Motor neuron (in vitro differentiated cells): ENCODE data around the gene RAD51B. TPM values are rescaled to one million over a fixed set of nuclear protein-coding genes. Genes with fewer than 3 reads are reported as not detected.

Experiments
- ATAC-seq, 8 experiments: fragments of 200-7000 bp; cut with Tn5 transposase; replicated peaks in 6 of 8; 2 replicates each; pipeline ENCODE4 v1.8.0; 2021; ENCODE audit warnings: mild to moderate bottlenecking in 8 of 8, moderate library complexity in 8 of 8
- H3K27ac ChIP-seq, 2 donors: fragments of 250-450 bp; sonication (Bioruptor Pico); 2 replicates each; pipeline ENCODE4 v1.9.0; 2021; ENCODE audit warnings: antibody characterized with exemption in 2 of 2, mild to moderate bottlenecking in 2 of 2, moderate library complexity in 1 of 2
- H3K4me1 ChIP-seq, 2 donors: fragments of 250-450 bp; sonication (Bioruptor Pico); replicated peaks in 1 of 2; 2 replicates each; pipeline ENCODE4 v1.6.1; 2021; ENCODE audit warnings: antibody characterized with exemption in 2 of 2, mild to moderate bottlenecking in 2 of 2, moderate library complexity in 1 of 2
- H3K4me3 ChIP-seq, 5 donors: fragments of 250-450 bp; sonication (Bioruptor Pico); 2 replicates each; pipeline ENCODE4 v1.9.0; 2021; ENCODE audit warnings: antibody characterized with exemption in 5 of 5, mild to moderate bottlenecking in 5 of 5, moderate library complexity in 4 of 5
- WGBS, 10 experiments: fragments of 450-650 bp; shearing (Covaris generic); methylation state at CpG; one replicate each; pipeline ENCODE4 v1.0.0; 2022; 5-methylcytosine and 5-hydroxymethylcytosine counted together
- in situ Hi-C, 9 experiments: fragments of 400-800 bp; cut with MboI; loops; one replicate each; pipeline ENCODE4 v1.15.0; 2021; ENCODE audit warnings: low sequenced_read_pairs in 9 of 9, low pct_unique_long_range_greater_than_20kb in 2 of 9; ENCODE audit not compliant: unreplicated experiment in 9 of 9
- total RNA-seq, 8 experiments: library from RNA; unstranded; fragments of 300-600 nt; gene quantifications; 2 replicates each; pipeline versions ENCODE4 v1.2.3 to v1.2.4, GENCODE V29; 2022

Gene RAD51B
- total RNA-seq, 8 experiments from 2014 or later: 5.4 to 37.7 (median 11.0) TPM

- no peak for ATAC-seq
- in situ Hi-C loops: loop anchor here in 1 of 9 experiments (25.0 kb wide), 1 partner anchor 246 kb away; no protein-coding TSS in a partner anchor
- WGBS, 10 experiments: 83 to 100% (median 100%) methylated on average over 1 of the region's 2 CpGs; no CpG with 5 or more reads in 5 of the 10 experiments
- H3K4me1 ChIP-seq: peaks cover 14 to 38% of the 10 kb centered on the region in 2 donors
- H3K4me3 ChIP-seq: no peak overlapping the region
- H3K27ac ChIP-seq: no peak overlapping the region
These were observed 689.0 kb downstream of the RAD51B start for GRCh38 chr14:68508581-68508980.

GRCh38 chr14:68509188-68509983 is 689.8 kb downstream of the RAD51B start:
- 73 to 100% (median 88%) methylated on average over 1 to 7 of the region's 9 CpGs; no CpG with 5 or more reads in 1 of the 10 experiments for WGBS, 10 experiments
- Histone ChIP-seq H3K4me3 (no peak overlapping the region), H3K27ac (no peak overlapping the region), H3K4me1 (peaks cover 13 to 36% of the 10 kb centered on the region in 2 donors)
- in situ Hi-C loops: loop anchor here in 1 of 9 experiments (25.0 kb wide), 1 partner anchor 247 kb away; no protein-coding TSS in a partner anchor
- no peak for ATAC-seq

DNA sequence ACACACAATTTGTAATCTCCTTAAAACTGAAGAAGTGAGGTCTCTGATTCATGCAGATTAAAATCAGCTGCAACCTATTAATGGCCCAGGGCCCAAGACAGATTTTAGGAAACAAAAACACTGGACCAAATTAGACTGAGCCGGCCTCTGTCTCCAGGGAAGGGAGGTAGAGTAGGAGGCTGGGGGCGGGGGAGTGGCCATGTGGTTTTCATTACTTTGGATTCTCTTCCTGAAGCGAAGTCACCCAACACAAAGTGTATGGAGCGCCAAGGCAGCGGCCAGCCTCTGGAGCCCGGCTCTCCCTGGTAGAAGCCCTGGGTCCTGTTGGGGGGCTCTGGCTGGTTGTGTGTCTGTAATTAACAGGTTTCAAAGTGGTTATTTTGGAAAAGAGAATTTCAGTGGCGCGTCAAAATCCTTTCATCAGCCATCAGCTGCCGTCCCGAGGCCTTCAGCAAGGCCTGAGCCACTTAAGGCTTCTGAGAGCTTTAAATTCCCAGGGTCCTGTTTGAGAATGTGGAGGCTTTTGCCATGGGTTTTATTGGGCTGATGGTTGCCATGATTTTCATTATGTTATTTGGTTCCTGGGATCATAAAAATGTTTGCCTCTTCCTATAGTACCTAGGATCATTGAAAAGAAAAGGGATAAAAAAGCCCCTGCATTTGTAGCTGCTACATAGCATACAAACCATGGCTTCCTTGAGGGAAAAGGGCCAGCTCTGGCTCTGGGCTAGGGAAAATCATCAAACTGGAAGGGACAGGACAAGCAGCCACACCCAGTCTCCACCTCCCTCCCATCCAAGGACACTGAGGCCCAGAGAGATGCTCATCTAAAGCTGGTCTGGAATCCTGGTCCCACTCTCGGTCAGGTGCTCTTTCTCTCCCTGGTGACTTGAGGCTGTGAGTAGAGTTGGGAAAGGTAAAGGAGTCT is 690.9 kb downstream of the RAD51B start:
- ATAC-seq: peak in 4 of 8 experiments; percentile 35 to 85 (median 54)

DNA sequence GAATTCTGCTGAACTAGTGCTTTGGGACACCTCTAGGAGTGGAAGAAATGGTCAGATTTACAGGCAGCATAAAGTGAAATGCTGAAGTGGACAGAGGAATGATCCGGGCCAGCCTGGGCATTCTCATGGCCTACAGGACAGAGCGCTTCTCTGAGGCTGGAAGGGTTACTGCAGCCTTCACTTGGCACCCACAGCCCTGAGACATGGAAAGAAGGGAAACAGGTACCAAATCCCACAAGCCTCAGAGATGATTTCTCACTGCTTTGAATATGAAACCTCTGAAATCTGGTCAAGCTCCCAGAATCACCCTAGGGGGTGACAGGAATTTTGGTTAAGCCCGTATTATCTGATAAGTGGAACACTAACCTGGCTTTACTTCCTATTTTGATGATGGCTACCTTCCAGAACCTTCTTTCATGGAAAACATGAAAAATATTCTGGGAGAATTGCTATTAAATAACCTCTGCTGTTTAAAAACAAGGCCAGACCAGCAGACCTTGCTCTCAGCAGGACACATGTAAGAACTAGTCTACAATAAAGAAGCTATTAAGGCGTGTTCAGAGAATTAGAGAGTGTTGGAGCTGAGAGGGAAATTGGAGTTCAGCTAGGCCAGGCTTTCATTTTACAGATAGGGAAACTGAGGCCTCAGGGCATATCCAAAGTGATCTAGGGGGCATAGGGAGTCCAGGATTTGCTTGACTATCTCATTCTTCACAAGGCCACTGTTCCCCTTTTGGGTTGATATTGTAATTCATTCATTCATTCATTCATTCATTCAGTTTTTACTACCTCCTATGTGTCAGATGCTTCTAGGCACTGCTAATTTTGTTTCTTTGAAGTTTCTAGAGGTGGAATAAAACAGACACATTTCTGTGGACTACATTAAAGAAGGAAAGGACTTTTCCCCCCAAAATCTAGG is 691.8 kb downstream of the RAD51B start:
- no peak overlapping the region for H3K4me3 ChIP-seq
- ATAC-seq: no peak
- H3K4me1 ChIP-seq: peaks cover 4 to 18% of the 10 kb centered on the region in 2 donors
- in situ Hi-C loops: loop anchor here in 1 of 9 experiments (25.0 kb wide), 1 partner anchor 249 kb away; no protein-coding TSS in a partner anchor
- H3K27ac ChIP-seq: no peak overlapping the region
- WGBS, 10 experiments: 80 to 100% (median 100%) methylated on average over 1 to 3 of the region's 4 CpGs; no CpG with 5 or more reads in 3 of the 10 experiments

More for the DNA sequence above, 690.9 kb downstream of the RAD51B start:
- WGBS, 10 experiments: 18 to 100% (median 97%) methylated on average over 1 to 9 of the region's 11 CpGs; no CpG with 5 or more reads in 1 of the 10 experiments
- Histone ChIP-seq H3K4me1 (peaks cover 13 to 28% of the 10 kb centered on the region in 2 donors), H3K27ac (no peak overlapping the region), H3K4me3 (no peak overlapping the region)
- in situ Hi-C loops: loop anchor here in 1 of 9 experiments (25.0 kb wide), 1 partner anchor 248 kb away; no protein-coding TSS in a partner anchor

GRCh38 chr14:68512088-68512487 is 692.5 kb downstream of the RAD51B start:
- in situ Hi-C loops: loop anchor here in 1 of 9 experiments (25.0 kb wide), 1 partner anchor 250 kb away; no protein-coding TSS in a partner anchor
- no peak overlapping the region for H3K4me3 ChIP-seq
- peaks cover 0 to 13% of the 10 kb centered on the region in 2 donors for H3K4me1 ChIP-seq
- 44 to 100% (median 81%) methylated on average over 1 to 6 of the region's 6 CpGs; no CpG with 5 or more reads in 2 of the 10 experiments for WGBS, 10 experiments
- no peak overlapping the region for H3K27ac ChIP-seq
- no peak for ATAC-seq

DNA sequence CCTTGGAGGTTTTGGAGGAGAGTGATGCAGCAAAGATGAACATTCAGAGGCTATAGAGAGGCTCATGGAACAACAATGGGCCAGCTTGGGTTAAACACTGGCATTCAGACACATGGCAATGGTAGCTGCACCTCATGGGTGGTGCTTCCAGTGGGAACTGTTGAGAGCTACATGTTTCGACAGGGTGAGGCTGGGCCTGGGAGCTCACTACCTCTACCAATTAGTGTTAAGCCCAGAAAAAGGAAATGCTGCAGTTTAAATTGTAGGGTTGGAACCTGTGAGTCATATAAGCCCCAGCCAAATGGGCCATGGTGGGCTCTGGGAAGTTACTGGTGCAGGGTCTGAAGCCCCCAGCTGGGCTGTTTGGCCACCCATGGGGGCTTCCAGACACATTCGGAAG is 693.6 kb downstream of the RAD51B start:
- 67 to 100% (median 83%) methylated on average over 1 to 2 of the region's 2 CpGs; no CpG with 5 or more reads in 6 of the 10 experiments for WGBS, 10 experiments
- peaks cover 0 to 13% of the 10 kb centered on the region in 2 donors for H3K4me1 ChIP-seq
- no peak overlapping the region for H3K4me3 ChIP-seq
- in situ Hi-C loops: loop anchor here in 1 of 9 experiments (25.0 kb wide), 1 partner anchor 251 kb away; no protein-coding TSS in a partner anchor
- ATAC-seq: no peak
- H3K27ac ChIP-seq: no peak overlapping the region

- Histone ChIP-seq H3K27ac (no peak overlapping the region), H3K4me3 (no peak overlapping the region), H3K4me1 (peaks cover 0 to 13% of the 10 kb centered on the region in 2 donors)
- WGBS, 10 experiments: 0 to 100% (median 90%) methylated on average over 1 to 12 of the region's 12 CpGs
- ATAC-seq: no peak
- in situ Hi-C loops: loop anchor here in 1 of 9 experiments (25.0 kb wide), 1 partner anchor 252 kb away; no protein-coding TSS in a partner anchor
These were observed 694.4 kb downstream of the RAD51B start for GRCh38 chr14:68513838-68514607.

- Histone ChIP-seq H3K4me3 (no peak overlapping the region), H3K27ac (no peak overlapping the region), H3K4me1 (peaks cover 0 to 8% of the 10 kb centered on the region in 2 donors)
- ATAC-seq: no peak
- WGBS, 10 experiments: 70 to 100% (median 89%) methylated on average over 1 to 4 of the region's 4 CpGs; no CpG with 5 or more reads in 1 of the 10 experiments
- in situ Hi-C loops: loop anchor here in 1 of 9 experiments (25.0 kb wide), 1 partner anchor 252 kb away; no protein-coding TSS in a partner anchor
These were observed 695.1 kb downstream of the RAD51B start for GRCh38 chr14:68514608-68515194.

- peak in 3 of 8 experiments; percentile 18 to 53 (median 20) for ATAC-seq
- Histone ChIP-seq H3K27ac (no peak overlapping the region), H3K4me3 (no peak overlapping the region), H3K4me1 (no peaks in the 10 kb centered on the region)
- WGBS, 10 experiments: 0 to 100% (median 81%) methylated on average over 2 to 4 of the region's 4 CpGs
- in situ Hi-C loops: loop anchor here in 1 of 9 experiments (25.0 kb wide), 1 partner anchor 254 kb away; no protein-coding TSS in a partner anchor
These were observed 696.8 kb downstream of the RAD51B start for GRCh38 chr14:68516342-68516741.

- no peak overlapping the region for H3K4me3 ChIP-seq
- WGBS, 10 experiments: 0 to 79% methylated on average over 1 to 8 of the region's 8 CpGs; no CpG with 5 or more reads in 8 of the 10 experiments
- H3K4me1 ChIP-seq: peaks cover 9 to 15% of the 10 kb centered on the region in 2 donors
- in situ Hi-C loops: loop anchor here in 1 of 9 experiments (25.0 kb wide), 1 partner anchor 256 kb away; no protein-coding TSS in a partner anchor
- H3K27ac ChIP-seq: no peak overlapping the region
- peak in 1 of 8 experiments; percentile 10 for ATAC-seq
These were observed 698.6 kb downstream of the RAD51B start for GRCh38 chr14:68518166-68518565.
